Stimulated activated CD4-positive, alpha-beta T cell treated with anti-CD3 and anti-CD28 coated beads, TNF-alpha, amount 100 ng/mL, for 24 hours (primary cell): Measurements from ENCODE around the gene FAR2.
"Not testable (repeated sequence)": the region's sequence is repeated elsewhere in the genome, so short reads cannot be mapped to it uniquely, and the experiment has no call there.

Experiments used
- DNase-seq, 3 experiments: peaks; one replicate each; pipeline ENCODE4 v3.0.0-alpha.2; 2020; ENCODE audit warnings: low read depth in 3 of 3

FAR2 gene

GRCh38 chr12:29148911-29149690 is at the start of gene FAR2:
Gene FAR2, plus strand, starts transcription at chr12:29149278. Its CDS starts 121,172 bp downstream, at chr12:29270450.
- DNase-seq: peak in 2 of 3 experiments; percentile 22 to 59

GRCh38 chr12:29102741-29103140 is 46.3 kb upstream of the FAR2 start:
- DNase-seq: no peak

GRCh38 chr12:29103539-29103974 is 45.5 kb upstream of the FAR2 start:
- DNase-seq: peak; percentile 7 to 19 (median 16)

GRCh38 chr12:29104516-29104915 is 44.6 kb upstream of the FAR2 start:
- no peak for DNase-seq

GRCh38 chr12:29110506-29111442 is 38.3 kb upstream of the FAR2 start:
- DNase-seq: no peak

- DNase-seq: no peak
These were observed 36.0 kb upstream of the FAR2 start for GRCh38 chr12:29113101-29113500.

- no peak for DNase-seq
These were observed 32.7 kb upstream of the FAR2 start for GRCh38 chr12:29116414-29116813.

GRCh38 chr12:29131539-29131938 is 17.5 kb upstream of the FAR2 start:
- DNase-seq: no peak

GRCh38 chr12:29132316-29132715 is 16.8 kb upstream of the FAR2 start:
- no peak for DNase-seq

- DNase-seq: no peak
These were observed 15.9 kb upstream of the FAR2 start for GRCh38 chr12:29133181-29133580.

GRCh38 chr12:29133680-29134079 is 15.4 kb upstream of the FAR2 start:
- no peak for DNase-seq

- DNase-seq: not testable (repeated sequence)
These were observed 10.8 kb upstream of the FAR2 start for GRCh38 chr12:29138256-29138655.

- not testable (repeated sequence) for DNase-seq
These were observed 10.2 kb upstream of the FAR2 start for GRCh38 chr12:29138855-29139254.

- no peak for DNase-seq
These were observed 3.5 kb upstream of the FAR2 start for GRCh38 chr12:29145372-29146170.

GRCh38 chr12:29146196-29146595 is 2.9 kb upstream of the FAR2 start:
- no peak for DNase-seq

- no peak for DNase-seq
These were observed 1.1 kb upstream of the FAR2 start for GRCh38 chr12:29147731-29148595.

- DNase-seq: peak in 1 of 3 experiments; percentile 16
These were observed 525 bp upstream of the FAR2 start for GRCh38 chr12:29148596-29148910.

- DNase-seq: peak in 1 of 3 experiments; percentile 10
These were observed 708 bp downstream of the FAR2 start for GRCh38 chr12:29149691-29150281.

GRCh38 chr12:29150462-29150861 is 1.4 kb downstream of the FAR2 start:
- no peak for DNase-seq

GRCh38 chr12:29152223-29152868 is 3.3 kb downstream of the FAR2 start:
- no peak for DNase-seq
